Hematopoietic multipotent progenitor cell treated with erythropoietin and hydrocortisone succinate and interleukin-3 and kit ligand, for 17 days (in vitro differentiated cells): ENCODE results near the gene DCDC2.
"Not testable (repeated sequence)": the region's sequence is repeated elsewhere in the genome, so short reads cannot be mapped to it uniquely, and the experiment has no call there.

Source experiments
- DNase-seq: peaks from one replicate; pipeline ENCODE4 v3.0.0-alpha.2; 2015; ENCODE audit warnings: low spot score

Gene DCDC2

GRCh38 chr6:24146871-24147270 is 211.0 kb downstream of the DCDC2 start:
- DNase-seq = no peak

- no peak for DNase-seq
Measured at GRCh38 chr6:24145690-24146131, 212.1 kb downstream of the DCDC2 start.

DNA sequence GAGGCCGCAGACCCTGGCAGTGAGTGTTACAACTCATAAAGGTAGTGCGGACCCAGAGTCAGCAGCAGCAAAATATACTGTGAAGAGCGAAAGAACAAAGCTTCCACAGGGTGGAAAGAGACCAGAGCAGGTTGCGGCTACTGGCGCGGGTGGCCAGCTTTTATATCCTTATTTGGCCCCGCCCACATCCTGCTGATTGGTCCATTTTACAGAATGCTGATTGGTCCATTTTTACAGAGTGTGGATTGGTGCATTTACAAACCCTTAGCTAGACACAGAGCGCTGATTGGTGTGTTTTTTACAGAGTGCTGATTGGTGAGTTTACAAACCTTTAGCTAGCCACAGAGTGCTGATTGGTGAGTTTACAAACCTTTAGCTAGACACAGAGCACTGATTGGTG is 215.1 kb downstream of the DCDC2 start:
- not testable (repeated sequence) for DNase-seq

- DNase-seq = no peak
Measured at GRCh38 chr6:24140591-24140990, 217.3 kb downstream of the DCDC2 start.

DNA sequence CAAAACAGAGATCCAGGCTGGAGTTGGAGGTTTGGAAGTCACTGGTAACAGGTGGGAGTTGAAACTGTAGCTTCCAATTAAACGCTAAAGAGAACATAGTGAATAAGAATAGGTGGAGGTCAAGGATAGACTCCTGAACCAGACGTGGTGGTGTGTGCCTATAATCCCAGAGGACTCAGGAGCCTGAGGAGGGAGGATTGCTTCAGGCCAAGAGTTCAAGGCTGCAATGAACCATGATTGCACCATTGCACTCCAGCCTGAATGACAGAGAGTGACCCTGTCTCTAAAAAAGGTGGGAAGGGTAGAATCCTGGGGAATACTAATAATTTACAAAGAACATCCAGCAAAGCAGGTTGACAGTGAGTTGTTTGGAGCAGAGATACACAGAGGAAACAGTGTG is 218.2 kb downstream of the DCDC2 start:
- no peak for DNase-seq

DNA sequence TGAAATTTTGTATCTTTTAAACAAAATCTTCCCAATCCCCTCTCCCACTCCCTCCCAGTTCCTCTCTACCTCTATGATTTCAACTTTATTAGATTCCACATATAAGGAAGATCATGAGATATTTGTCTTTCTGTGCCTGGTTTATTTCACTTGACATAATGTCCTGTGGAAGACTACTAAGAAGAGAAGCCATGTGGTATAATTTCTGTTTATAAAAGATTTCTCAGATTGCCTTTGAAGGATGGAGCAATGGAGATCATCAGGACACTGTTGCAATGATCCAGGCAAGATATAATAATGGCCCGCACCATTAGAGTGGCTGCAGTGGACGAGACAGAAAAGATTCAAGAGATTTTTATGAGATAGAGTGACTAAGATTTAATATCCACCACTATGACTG is 218.8 kb downstream of the DCDC2 start:
- DNase-seq = no peak

DNA sequence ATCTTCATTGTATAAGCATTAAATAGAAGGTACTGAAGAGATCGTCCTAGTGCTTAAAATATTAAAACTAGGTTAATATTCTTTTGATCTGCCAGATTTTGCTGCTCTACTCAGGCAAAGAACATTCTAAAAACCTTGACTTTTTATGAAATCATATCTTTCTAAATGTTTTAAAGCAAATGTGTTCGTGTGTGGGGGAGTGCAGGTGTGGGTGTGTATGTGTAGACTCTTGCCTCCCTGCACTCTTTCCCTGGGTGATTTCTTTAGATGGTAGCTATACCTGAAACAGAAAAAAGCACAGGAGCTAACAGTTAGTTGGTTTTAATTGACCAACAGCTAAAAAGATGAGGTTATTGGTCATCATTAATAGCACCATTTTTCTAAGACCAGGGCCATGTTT is 226.1 kb downstream of the DCDC2 start:
- DNase-seq = no peak

- no peak for DNase-seq
Measured at GRCh38 chr6:24127316-24127715, 230.5 kb downstream of the DCDC2 start.

- no peak for DNase-seq
Measured at GRCh38 chr6:24126586-24127192, 231.2 kb downstream of the DCDC2 start.

GRCh38 chr6:24125980-24126379 is 231.9 kb downstream of the DCDC2 start, which contains the start of gene NRSN1:
Gene NRSN1 (plus strand): TSS chr6:24126215. CDS start chr6:24134328, 8,113 bp downstream.
- no peak for DNase-seq

DNA sequence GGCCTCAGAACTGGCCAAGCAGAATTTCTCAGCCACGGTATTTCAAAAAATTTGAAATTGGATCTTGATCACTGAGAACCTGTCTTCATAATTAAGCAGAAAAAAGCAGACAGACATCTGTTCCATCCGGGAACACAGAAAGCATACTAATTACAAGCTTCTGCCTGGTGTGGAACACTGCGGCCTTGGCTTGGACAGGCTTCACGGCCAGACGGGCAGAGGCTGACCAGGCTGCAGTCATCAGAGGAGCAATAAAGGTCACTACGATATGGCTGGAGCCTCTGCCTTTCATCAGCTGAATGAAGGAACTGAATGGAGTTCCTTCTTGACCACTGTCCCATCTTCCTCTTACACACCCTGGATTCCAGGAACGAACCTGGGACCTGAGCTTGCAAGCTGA is 235.7 kb downstream of the DCDC2 start:
- no peak for DNase-seq
